ENCODE measurements around the gene CHRNA3.

The CHRNA3 gene

DNA sequence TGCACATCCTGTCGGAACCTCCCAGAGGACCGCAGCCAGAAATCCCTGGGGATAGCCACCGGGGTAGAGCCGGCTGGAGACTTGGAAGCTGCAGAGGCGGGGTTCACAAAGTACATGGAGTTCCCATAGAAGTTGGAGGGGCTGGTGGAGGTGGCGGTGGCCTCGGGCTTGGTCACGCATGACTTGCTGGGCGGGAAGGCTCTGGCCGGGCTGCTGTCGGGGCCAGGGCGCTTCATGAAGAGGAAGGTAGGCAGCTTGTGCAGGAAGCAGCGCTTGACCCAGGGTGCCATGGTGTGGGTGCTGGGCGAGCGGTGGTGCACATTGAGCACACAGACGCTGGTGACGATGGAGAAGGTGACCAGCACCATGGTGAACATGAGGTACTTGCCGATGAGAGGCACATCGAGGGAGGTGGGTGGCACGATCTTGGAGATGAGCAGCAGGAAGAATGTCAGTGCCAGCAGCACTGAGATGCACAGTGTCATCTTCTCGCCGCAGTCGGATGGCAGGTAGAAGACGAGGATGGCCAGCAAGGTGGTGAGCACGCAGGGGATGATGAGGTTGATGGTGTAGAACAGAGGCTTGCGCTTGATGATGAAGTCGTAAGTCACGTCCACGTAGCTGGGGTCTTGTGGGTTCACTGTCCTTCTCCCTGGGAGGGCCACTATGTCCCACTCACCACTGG lies 8.4 kb upstream of the CHRNA3 start:
- Mint-ChIP-seq H3K4me1 (ENCODE audit: low read depth) (no peaks in the 10 kb centered on the region), H3K4me3 (no peak overlapping the region), H3K27me3 (ENCODE audit: low read depth) (peaks cover 11% of the 10 kb centered on the region), H3K36me3 (ENCODE audit: low read depth) (no peaks in the 10 kb centered on the region), H3K27ac (no peak overlapping the region), H3K9me3 (no peaks in the 10 kb centered on the region)
- DNase-seq (ENCODE audit: low spot score), result no peak

GRCh38 chr15:78628227-78628626 lies 7.4 kb upstream of the CHRNA3 start:
- no peaks in the 10 kb centered on the region for H3K36me3 Mint-ChIP-seq (ENCODE audit: low read depth)
- peaks cover 19% of the 10 kb centered on the region for H3K27me3 Mint-ChIP-seq (ENCODE audit: low read depth)
- no peak overlapping the region for H3K27ac Mint-ChIP-seq
- DNase-seq (ENCODE audit: low spot score), result no peak
- H3K4me1 Mint-ChIP-seq (ENCODE audit: low read depth), result no peaks in the 10 kb centered on the region
- no peak overlapping the region for H3K4me3 Mint-ChIP-seq
- H3K9me3 Mint-ChIP-seq, result no peaks in the 10 kb centered on the region

- Mint-ChIP-seq H3K27ac (no peak overlapping the region), H3K4me1 (ENCODE audit: low read depth) (no peaks in the 10 kb centered on the region), H3K9me3 (no peaks in the 10 kb centered on the region), H3K4me3 (no peak overlapping the region), H3K36me3 (ENCODE audit: low read depth) (no peaks in the 10 kb centered on the region), H3K27me3 (ENCODE audit: low read depth) (peaks cover 27% of the 10 kb centered on the region)
- DNase-seq (ENCODE audit: low spot score), result no peak
Measured at GRCh38 chr15:78627348-78627747, 6.6 kb upstream of the CHRNA3 start.

- Mint-ChIP-seq H3K36me3 (ENCODE audit: low read depth) (no peaks in the 10 kb centered on the region), H3K4me1 (ENCODE audit: low read depth) (no peaks in the 10 kb centered on the region), H3K27ac (no peak overlapping the region), H3K27me3 (ENCODE audit: low read depth) (peaks cover 36% of the 10 kb centered on the region), H3K9me3 (no peaks in the 10 kb centered on the region), H3K4me3 (no peak overlapping the region)
- DNase-seq (ENCODE audit: low spot score), result no peak
Measured at GRCh38 chr15:78626381-78626995, 5.7 kb upstream of the CHRNA3 start.

DNA sequence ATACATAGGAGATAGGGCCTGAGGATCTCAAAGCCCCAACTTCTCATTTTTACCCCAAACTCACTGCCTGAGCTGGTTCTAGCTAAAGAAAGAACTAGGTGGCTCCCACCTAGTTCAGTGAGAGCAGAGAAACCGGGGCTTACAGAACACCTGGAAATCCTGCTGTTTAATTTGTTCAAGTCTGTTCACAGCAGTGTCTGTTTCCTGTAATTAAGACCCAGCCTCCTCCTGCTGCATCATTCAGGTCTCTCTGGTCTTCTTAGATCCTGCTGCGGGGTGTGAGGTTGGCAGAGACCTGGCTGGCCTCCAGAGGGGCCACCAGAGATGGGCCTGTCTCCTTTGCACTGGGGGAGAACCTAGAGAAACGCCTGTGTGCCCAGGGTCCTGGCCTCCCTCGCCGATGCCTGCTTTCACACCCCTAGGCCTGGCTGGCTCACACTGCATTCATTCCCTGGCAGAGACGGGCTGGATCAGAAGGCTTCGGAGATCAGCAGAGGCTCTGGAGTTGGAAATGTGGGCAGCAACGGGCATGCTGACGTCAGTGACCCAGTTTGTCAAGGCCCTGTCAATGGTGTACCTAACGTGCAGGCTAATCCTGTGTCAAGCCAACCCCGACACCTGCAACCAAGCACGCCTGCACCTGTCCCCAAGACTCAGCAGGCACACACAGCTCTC lies 4.9 kb upstream of the CHRNA3 start:
- Mint-ChIP-seq H3K36me3 (ENCODE audit: low read depth) (no peaks in the 10 kb centered on the region), H3K9me3 (no peaks in the 10 kb centered on the region), H3K27ac (no peak overlapping the region), H3K27me3 (ENCODE audit: low read depth) (peaks cover 41% of the 10 kb centered on the region), H3K4me1 (ENCODE audit: low read depth) (no peaks in the 10 kb centered on the region), H3K4me3 (no peak overlapping the region)
- DNase-seq (ENCODE audit: low spot score), result no peak

DNA sequence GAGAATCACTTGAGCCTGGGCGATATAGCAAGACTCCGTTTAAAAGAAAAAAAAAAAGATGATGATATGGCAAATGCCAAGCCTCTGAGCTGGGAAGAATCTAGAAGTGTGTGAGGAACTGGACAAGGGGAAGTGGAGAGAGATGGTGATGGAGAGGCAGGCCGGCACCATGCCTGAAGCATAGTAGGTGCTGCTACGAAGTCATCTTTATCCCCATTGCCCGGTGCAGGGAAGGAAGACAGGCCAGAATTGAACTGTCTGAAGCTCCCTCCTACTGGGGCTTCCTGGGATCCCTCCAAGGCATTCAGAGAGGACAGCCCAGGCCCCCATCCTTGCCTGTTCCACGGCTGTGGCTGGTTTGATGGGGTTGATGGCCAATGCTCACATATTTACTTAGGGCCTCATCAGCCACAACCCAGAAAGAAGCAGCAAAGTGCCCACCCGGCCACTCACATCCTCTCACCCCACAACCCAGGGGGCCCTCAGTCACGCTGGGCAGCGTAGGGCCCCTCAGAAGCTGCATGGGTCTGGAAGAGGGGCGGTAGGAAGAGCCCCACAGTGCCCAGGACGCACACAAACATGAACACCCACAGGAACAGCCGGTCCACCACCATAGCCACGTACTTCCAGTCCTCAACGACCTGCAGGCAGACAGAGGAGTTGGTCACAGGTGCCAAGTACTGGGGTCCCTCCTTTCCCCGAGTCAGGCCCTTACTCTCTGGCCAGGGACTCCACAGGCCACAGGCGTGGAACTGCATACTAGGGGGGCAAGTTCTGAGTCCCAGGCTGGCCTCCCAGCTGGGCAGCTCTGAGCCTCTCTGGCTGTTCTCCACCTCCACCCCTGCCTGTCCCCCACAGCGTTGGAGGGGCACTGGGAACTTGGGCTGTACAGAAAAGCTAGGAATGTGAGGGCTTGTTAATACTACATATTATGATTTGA lies 4.1 kb upstream of the CHRNA3 start:
- DNase-seq (ENCODE audit: low spot score), result no peak
- Mint-ChIP-seq H3K4me1 (ENCODE audit: low read depth) (no peaks in the 10 kb centered on the region), H3K9me3 (no peaks in the 10 kb centered on the region), H3K4me3 (no peak overlapping the region), H3K27me3 (ENCODE audit: low read depth) (peaks cover 44% of the 10 kb centered on the region), H3K27ac (no peak overlapping the region), H3K36me3 (ENCODE audit: low read depth) (no peaks in the 10 kb centered on the region)

DNA sequence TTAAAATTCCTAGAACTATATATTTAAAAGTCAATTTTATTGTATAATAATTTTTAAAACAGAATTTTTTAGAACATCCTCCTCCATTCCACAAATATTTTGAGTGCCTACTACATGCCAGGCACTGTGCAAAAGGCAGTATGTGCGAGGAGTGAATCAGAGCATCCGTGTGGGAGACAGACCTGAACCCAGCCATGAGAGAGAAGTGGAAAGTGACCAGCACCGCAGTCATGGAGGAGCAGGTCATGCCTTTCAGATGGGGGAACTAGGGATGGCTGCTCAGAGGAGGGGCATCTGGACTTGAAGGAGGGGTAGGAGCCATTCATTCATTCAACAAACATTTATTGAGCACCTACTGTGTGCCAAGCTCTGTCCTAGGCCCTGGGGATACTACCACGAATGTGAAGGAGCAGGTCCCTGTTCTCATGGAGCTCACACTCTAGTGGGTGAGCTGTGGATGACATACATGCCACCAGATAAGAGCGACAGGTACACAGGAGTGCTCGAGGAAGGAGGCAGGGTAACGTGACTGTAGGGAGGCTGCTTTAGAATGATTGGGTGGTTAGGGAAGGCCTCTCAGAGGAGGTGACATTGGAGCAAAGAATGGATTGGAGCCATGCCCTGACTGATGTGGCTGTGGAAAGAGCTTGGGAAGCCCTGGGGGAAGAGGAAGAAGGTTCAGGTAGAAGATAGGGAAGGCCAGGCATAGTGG lies 3.1 kb upstream of the CHRNA3 start:
- Mint-ChIP-seq H3K4me3 (no peak overlapping the region), H3K27ac (no peak overlapping the region), H3K27me3 (ENCODE audit: low read depth) (peaks cover 53% of the 10 kb centered on the region), H3K36me3 (ENCODE audit: low read depth) (no peaks in the 10 kb centered on the region), H3K4me1 (ENCODE audit: low read depth) (no peaks in the 10 kb centered on the region), H3K9me3 (no peaks in the 10 kb centered on the region)
- DNase-seq (ENCODE audit: low spot score), result no peak

DNA sequence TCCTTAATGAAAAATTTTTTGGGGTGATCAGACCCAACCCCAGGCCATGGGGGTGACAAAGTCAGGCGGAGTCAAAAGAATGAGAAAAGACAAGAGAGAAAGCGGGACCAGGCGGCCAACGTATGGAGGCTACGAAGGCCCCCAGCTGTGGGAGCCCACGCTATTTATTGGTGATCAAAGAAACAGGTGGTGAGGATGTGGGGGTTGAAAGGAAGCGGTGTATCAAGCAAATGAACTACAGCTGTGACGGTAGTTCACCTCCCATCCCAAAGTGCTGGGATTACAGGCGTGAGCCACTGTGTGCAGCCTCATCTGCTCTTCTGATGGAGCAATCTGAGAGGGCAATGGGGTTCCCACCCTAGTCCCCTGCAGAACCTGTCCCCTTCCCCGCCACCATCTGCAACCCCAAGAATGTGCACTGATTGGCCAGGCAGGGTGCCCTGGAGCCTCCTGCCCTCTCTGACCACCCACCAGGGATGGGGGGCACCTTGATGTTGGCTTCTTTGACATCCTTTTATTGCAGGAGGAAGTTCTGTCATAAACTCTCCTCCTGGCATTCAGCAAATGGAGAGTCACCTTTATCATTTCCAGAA lies 1.1 kb upstream of the CHRNA3 start:
- Mint-ChIP-seq H3K9me3 (no peaks in the 10 kb centered on the region), H3K27me3 (ENCODE audit: low read depth) (peaks cover 54% of the 10 kb centered on the region), H3K27ac (no peak overlapping the region), H3K4me3 (no peak overlapping the region), H3K4me1 (ENCODE audit: low read depth) (no peaks in the 10 kb centered on the region), H3K36me3 (ENCODE audit: low read depth) (no peaks in the 10 kb centered on the region)
- DNase-seq (ENCODE audit: low spot score), result no peak

DNA sequence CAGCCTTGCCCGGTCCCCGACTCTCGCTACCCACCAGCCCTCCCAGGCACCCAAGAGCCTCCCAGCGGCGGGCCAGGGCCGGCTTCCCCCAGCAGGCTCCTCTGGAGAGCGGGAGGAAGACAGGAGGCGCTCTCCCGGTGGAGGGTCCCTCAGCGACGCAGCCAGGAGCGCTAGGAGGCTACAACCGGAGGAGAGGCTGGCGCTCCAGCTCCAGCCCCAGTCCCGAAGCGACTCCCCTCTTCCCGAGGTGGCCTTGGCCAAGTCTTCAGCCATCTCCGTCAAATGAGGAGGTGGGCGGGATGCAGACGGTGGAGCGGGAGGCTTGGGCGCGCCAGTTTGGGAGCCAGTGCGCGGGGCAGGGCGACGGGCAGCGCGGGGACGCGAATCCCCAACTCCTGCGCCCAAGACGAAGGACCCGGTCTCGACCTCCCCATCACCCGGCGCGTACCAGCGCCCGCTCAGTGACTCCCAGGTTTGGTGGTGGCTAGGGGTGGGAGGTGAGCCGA lies 722 bp downstream of the CHRNA3 start:
- no peaks in the 10 kb centered on the region for H3K36me3 Mint-ChIP-seq (ENCODE audit: low read depth)
- H3K4me3 Mint-ChIP-seq, result peak overlapping the region; percentile 21
- peaks cover 49% of the 10 kb centered on the region for H3K27me3 Mint-ChIP-seq (ENCODE audit: low read depth)
- DNase-seq (ENCODE audit: low spot score), result no peak
- no peaks in the 10 kb centered on the region for H3K4me1 Mint-ChIP-seq (ENCODE audit: low read depth)
- no peaks in the 10 kb centered on the region for H3K9me3 Mint-ChIP-seq
- no peak overlapping the region for H3K27ac Mint-ChIP-seq

DNA sequence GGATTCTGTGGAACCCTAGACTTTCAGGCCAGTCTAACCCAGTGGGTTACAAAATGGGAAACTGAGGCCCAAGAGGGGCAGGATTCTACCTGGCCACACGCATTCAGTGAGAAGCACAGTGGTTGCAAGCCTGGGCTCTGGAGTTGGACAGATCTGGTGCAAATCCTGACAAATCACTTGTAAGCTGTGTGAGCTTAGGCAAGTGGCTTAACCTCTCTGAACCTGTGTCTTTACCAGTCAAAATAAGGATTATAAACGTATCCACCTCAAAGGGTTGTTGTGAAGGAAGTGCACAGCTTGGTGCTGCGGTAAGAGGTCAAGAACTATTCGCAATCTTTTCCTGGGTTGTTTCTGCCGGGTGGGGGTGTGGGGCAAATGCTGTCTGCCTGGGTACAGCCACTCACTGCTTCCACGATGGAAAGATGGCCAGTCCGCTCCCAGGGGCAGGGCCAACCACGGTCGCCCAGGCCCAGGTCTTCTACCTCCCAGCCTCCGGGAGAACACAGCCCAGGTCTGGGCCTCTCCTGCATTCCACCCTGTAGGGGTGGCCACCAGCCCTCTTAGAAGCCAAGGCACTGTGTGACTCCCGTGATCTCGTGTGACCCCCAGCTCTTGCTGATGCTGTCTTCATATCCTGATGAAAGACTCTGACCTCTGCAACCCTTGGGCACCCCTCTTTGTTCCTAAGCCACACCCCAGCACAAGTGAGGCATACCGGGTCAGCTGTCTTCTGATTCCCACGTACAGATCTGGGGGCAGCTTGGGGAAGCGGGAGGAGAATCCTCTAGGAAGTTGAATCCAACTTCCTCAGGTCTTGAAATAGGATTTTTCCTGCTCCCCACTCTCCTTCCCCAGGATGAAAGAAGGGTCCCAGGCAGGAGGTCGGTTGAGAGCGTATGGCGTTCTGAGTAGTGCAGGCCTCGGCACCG lies 1.5 kb downstream of the CHRNA3 start:
- no peak overlapping the region for H3K27ac Mint-ChIP-seq
- DNase-seq (ENCODE audit: low spot score), result no peak
- peak overlapping the region; percentile 2 for H3K4me3 Mint-ChIP-seq
- H3K27me3 Mint-ChIP-seq (ENCODE audit: low read depth), result peaks cover 49% of the 10 kb centered on the region
- no peaks in the 10 kb centered on the region for H3K36me3 Mint-ChIP-seq (ENCODE audit: low read depth)
- no peaks in the 10 kb centered on the region for H3K4me1 Mint-ChIP-seq (ENCODE audit: low read depth)
- no peaks in the 10 kb centered on the region for H3K9me3 Mint-ChIP-seq

- H3K9me3 Mint-ChIP-seq, result no peaks in the 10 kb centered on the region
- H3K36me3 Mint-ChIP-seq (ENCODE audit: low read depth), result no peaks in the 10 kb centered on the region
- H3K4me1 Mint-ChIP-seq (ENCODE audit: low read depth), result no peaks in the 10 kb centered on the region
- no peak overlapping the region for H3K4me3 Mint-ChIP-seq
- DNase-seq (ENCODE audit: low spot score), result peak; percentile 61
- H3K27ac Mint-ChIP-seq, result no peak overlapping the region
- H3K27me3 Mint-ChIP-seq (ENCODE audit: low read depth), result peaks cover 45% of the 10 kb centered on the region
Measured at GRCh38 chr15:78618490-78618934, 2.3 kb downstream of the CHRNA3 start.

GRCh38 chr15:78618064-78618463 lies 2.7 kb downstream of the CHRNA3 start:
- H3K4me1 Mint-ChIP-seq (ENCODE audit: low read depth), result no peaks in the 10 kb centered on the region
- DNase-seq (ENCODE audit: low spot score), result no peak
- no peak overlapping the region for H3K4me3 Mint-ChIP-seq
- H3K27me3 Mint-ChIP-seq (ENCODE audit: low read depth), result peaks cover 41% of the 10 kb centered on the region
- no peaks in the 10 kb centered on the region for H3K9me3 Mint-ChIP-seq
- no peak overlapping the region for H3K27ac Mint-ChIP-seq
- no peaks in the 10 kb centered on the region for H3K36me3 Mint-ChIP-seq (ENCODE audit: low read depth)
